Lower leg skin (tissue), 3 donors: Measurements from ENCODE around the gene STARD7.

Experiments
- CTCF ChIP-seq, 3 donors: fragments of 450-650 bp; IDR thresholded peaks; one replicate each; pipeline ENCODE4 v1.5.1; 2016; ENCODE audit warnings: antibody characterized with exemption in 3 of 3, mild to moderate bottlenecking in 3 of 3, moderate library complexity in 2 of 3
- POLR2A ChIP-seq, 2 donors: fragments of 450-650 bp; IDR thresholded peaks; one replicate each; pipeline ENCODE4 v1.6.1; 2016 to 2017; ENCODE audit warnings: antibody characterized with exemption in 2 of 2, mild to moderate bottlenecking in 1 of 2, moderate library complexity in 1 of 2

GRCh38 chr2:96148410-96149217 is 60.0 kb downstream of the STARD7 start:
- TF ChIP-seq CTCF (IDR thresholded peaks at IDR 0.05) = no peak
- no peak for TF ChIP-seq POLR2A (IDR thresholded peaks at IDR 0.05)
